WTC11 (cell line): ENCODE results near the gene CCDC144A. TPM values are rescaled to one million over a fixed set of nuclear protein-coding genes. Genes with fewer than 3 reads are reported as not detected.

Source experiments
- ATF1 ChIP-seq: sonication (generic); formaldehyde crosslinking; IDR thresholded peaks from 2 replicates; pipeline ENCODE4 v1.8.1; 2023; ENCODE audit warnings: mild to moderate bottlenecking, moderate library complexity, missing genetic modification reagents
- CREM ChIP-seq: sonication (generic); formaldehyde crosslinking; IDR thresholded peaks from 2 replicates; pipeline ENCODE4 v1.8.1; 2022; ENCODE audit warnings: mild to moderate bottlenecking, missing genetic modification reagents, moderate library complexity
- ELF4 ChIP-seq: sonication (generic); formaldehyde crosslinking; IDR thresholded peaks from 2 replicates; pipeline ENCODE4 v1.8.1; 2022; ENCODE audit warnings: low read depth, mild to moderate bottlenecking, moderate library complexity, missing genetic modification reagents
- FOXK1 ChIP-seq: sonication (generic); formaldehyde crosslinking; IDR thresholded peaks from 2 replicates; pipeline ENCODE4 v1.8.0; 2022; ENCODE audit warnings: mild to moderate bottlenecking, moderate library complexity, missing genetic modification reagents
- FOXP1 ChIP-seq: sonication (generic); formaldehyde crosslinking; IDR thresholded peaks from 2 replicates; pipeline ENCODE4 v1.8.0; 2022; ENCODE audit warnings: missing genetic modification reagents, mild to moderate bottlenecking, moderate library complexity, borderline replicate concordance
- GABPB1 ChIP-seq: sonication (generic); formaldehyde crosslinking; IDR thresholded peaks from 2 replicates; pipeline ENCODE4 v1.8.1; 2023; ENCODE audit warnings: mild to moderate bottlenecking, missing genetic modification reagents
- GRHL2 ChIP-seq: fragments of 250-450 bp; sonication (Bioruptor Pico); IDR thresholded peaks from 2 replicates; pipeline ENCODE4 v1.8.0; 2022; ENCODE audit warnings: mild to moderate bottlenecking, moderate library complexity; ENCODE audit not compliant: insufficient replicate concordance, severe bottlenecking
- SMAD3 ChIP-seq: sonication (generic); formaldehyde crosslinking; IDR thresholded peaks from 2 replicates; pipeline ENCODE4 v1.8.0; 2022; ENCODE audit warnings: missing genetic modification reagents, mild to moderate bottlenecking, borderline replicate concordance
- SOX15 ChIP-seq: fragments of 250-450 bp; sonication (Bioruptor Pico); IDR thresholded peaks from 2 replicates; pipeline ENCODE4 v1.9.0; 2021; ENCODE audit warnings: mild to moderate bottlenecking
- SP1 ChIP-seq: sonication (generic); formaldehyde crosslinking; conservative IDR thresholded peaks from 2 replicates; pipeline ENCODE4 v1.8.1; 2022; ENCODE audit warnings: missing genetic modification reagents
- ZNF396 ChIP-seq: fragments of 250-450 bp; sonication (Bioruptor Pico); IDR thresholded peaks from 2 replicates; pipeline ENCODE4 v1.8.0; 2021; ENCODE audit warnings: mild to moderate bottlenecking, moderate library complexity, borderline replicate concordance
- total RNA-seq: library from RNA; stranded (reverse); gene quantifications from 3 replicates; pipeline ENCODE4 v1.2.3, GENCODE V29; 2021
- TF ChIP-seq, protein P1 (sequence below): fragments of 250-450 bp; sonication (Bioruptor Pico); IDR thresholded peaks from 2 replicates; pipeline ENCODE4 v2.1.2; 2022; ENCODE audit warnings: mild to moderate bottlenecking, moderate library complexity
- TF ChIP-seq, protein P2 (sequence below): sonication (generic); formaldehyde crosslinking; IDR thresholded peaks from 2 replicates; pipeline ENCODE4 v1.8.0; 2023; ENCODE audit warnings: missing genetic modification reagents
- TF ChIP-seq, protein P3 (sequence below): sonication (generic); formaldehyde crosslinking; IDR thresholded peaks from 2 replicates; pipeline ENCODE4 v1.8.0; 2022; ENCODE audit warnings: mild to moderate bottlenecking, missing genetic modification reagents
- TF ChIP-seq, protein P4 (sequence below): sonication (generic); formaldehyde crosslinking; IDR thresholded peaks from 2 replicates; pipeline ENCODE4 v1.8.1; 2023; ENCODE audit warnings: mild to moderate bottlenecking, missing genetic modification reagents, moderate library complexity
- TF ChIP-seq, protein P5 (sequence below): sonication (generic); formaldehyde crosslinking; IDR thresholded peaks from 2 replicates; pipeline ENCODE4 v1.8.1; 2022; ENCODE audit warnings: mild to moderate bottlenecking, moderate library complexity, missing genetic modification reagents
- TF ChIP-seq, protein P6 (sequence below): sonication (generic); formaldehyde crosslinking; IDR thresholded peaks from 2 replicates; pipeline ENCODE4 v1.8.1; 2022; ENCODE audit warnings: low read depth, missing genetic modification reagents, borderline replicate concordance
- TF ChIP-seq, protein P7 (sequence below): sonication (generic); formaldehyde crosslinking; IDR thresholded peaks from 2 replicates; pipeline ENCODE4 v1.8.1; 2023; ENCODE audit warnings: mild to moderate bottlenecking, moderate library complexity, missing genetic modification reagents
- TF ChIP-seq, protein P8 (sequence below): sonication (generic); formaldehyde crosslinking; IDR thresholded peaks from 2 replicates; pipeline ENCODE4 v1.8.1; 2022; ENCODE audit warnings: missing genetic modification reagents, borderline replicate concordance
- TF ChIP-seq, protein P9 (sequence below): fragments of 250-450 bp; sonication (Bioruptor Pico); IDR thresholded peaks from 2 replicates; pipeline ENCODE4 v1.9.0; 2021; ENCODE audit warnings: mild to moderate bottlenecking
- TF ChIP-seq, protein P10 (sequence below): sonication (generic); formaldehyde crosslinking; IDR thresholded peaks from 2 replicates; pipeline ENCODE4 v1.8.0; 2022; ENCODE audit warnings: mild to moderate bottlenecking, missing genetic modification reagents
- TF ChIP-seq, protein P11 (sequence below): sonication (generic); formaldehyde crosslinking; IDR thresholded peaks from 2 replicates; pipeline ENCODE4 v1.8.0; 2023; ENCODE audit warnings: mild to moderate bottlenecking, missing genetic modification reagents

Gene CCDC144A
- total RNA-seq, 1 experiment from 2014 or later, result 2.6 TPM

DNA sequence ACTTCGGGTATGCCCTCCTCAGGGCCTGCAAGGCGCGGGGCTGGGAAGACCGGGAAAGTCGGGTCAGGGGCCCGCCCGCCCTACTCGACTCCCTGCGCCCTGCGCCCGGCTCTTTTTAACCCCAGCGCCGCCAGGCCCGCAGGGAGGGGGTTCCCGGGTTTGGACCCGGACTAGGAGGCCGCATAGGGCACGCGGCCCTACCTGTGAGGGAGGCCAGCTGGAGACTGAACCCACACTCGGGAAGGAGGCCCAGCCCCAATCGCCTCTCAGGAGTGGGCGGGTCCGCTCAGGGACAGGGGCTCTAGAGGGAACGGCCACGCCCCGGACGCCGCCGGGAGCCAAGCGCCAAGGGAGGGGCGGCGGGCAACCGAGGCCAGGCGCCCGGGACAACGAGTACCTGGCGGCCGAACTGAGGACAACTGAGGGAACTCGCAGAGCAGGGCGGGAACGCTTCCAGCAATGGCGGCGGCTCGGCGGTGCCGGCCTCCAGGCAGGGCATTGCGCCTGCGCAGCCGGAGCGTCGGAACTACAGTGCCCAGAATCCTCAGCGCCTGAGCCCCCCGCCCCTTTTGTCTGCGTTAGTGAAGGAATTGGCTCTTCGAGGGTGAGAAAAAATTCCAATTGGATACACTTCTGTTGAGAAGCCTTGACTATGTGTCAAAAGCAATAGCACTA is 36.5 kb upstream of the CCDC144A start, which contains the start of gene ZNF624 (continued):
- no peak for TF ChIP-seq ZNF396 (CRISPR knock-in tag)
- TF ChIP-seq, protein P1, sequence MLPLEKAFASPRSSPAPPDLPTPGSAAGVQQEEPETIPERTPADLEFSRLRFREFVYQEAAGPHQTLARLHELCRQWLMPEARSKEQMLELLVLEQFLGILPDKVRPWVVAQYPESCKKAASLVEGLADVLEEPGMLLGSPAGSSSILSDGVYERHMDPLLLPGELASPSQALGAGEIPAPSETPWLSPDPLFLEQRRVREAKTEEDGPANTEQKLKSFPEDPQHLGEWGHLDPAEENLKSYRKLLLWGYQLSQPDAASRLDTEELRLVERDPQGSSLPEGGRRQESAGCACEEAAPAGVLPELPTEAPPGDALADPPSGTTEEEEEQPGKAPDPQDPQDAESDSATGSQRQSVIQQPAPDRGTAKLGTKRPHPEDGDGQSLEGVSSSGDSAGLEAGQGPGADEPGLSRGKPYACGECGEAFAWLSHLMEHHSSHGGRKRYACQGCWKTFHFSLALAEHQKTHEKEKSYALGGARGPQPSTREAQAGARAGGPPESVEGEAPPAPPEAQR (CRISPR knock-in tag), result no peak
- TF ChIP-seq, protein P2, sequence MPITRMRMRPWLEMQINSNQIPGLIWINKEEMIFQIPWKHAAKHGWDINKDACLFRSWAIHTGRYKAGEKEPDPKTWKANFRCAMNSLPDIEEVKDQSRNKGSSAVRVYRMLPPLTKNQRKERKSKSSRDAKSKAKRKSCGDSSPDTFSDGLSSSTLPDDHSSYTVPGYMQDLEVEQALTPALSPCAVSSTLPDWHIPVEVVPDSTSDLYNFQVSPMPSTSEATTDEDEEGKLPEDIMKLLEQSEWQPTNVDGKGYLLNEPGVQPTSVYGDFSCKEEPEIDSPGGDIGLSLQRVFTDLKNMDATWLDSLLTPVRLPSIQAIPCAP, result no peak
- no peak for TF ChIP-seq GRHL2 (CRISPR knock-in tag)
- 0 out of 2 replicates have a peak, but pooled peaks have one; percentile 64 for TF ChIP-seq CREM (CRISPR knock-in tag)
- TF ChIP-seq, protein P3, sequence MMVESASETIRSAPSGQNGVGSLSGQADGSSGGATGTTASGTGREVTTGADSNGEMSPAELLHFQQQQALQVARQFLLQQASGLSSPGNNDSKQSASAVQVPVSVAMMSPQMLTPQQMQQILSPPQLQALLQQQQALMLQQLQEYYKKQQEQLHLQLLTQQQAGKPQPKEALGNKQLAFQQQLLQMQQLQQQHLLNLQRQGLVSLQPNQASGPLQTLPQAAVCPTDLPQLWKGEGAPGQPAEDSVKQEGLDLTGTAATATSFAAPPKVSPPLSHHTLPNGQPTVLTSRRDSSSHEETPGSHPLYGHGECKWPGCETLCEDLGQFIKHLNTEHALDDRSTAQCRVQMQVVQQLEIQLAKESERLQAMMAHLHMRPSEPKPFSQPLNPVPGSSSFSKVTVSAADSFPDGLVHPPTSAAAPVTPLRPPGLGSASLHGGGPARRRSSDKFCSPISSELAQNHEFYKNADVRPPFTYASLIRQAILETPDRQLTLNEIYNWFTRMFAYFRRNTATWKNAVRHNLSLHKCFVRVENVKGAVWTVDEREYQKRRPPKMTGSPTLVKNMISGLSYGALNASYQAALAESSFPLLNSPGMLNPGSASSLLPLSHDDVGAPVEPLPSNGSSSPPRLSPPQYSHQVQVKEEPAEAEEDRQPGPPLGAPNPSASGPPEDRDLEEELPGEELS, result peak; percentile 81
- peak; percentile 67; the same call in 1 of the 2 replicates for TF ChIP-seq ELF4 (CRISPR knock-in tag)
- TF ChIP-seq, protein P4, sequence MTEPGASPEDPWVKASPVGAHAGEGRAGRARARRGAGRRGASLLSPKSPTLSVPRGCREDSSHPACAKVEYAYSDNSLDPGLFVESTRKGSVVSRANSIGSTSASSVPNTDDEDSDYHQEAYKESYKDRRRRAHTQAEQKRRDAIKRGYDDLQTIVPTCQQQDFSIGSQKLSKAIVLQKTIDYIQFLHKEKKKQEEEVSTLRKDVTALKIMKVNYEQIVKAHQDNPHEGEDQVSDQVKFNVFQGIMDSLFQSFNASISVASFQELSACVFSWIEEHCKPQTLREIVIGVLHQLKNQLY, result 0 out of 2 replicates have a peak, but pooled peaks have one; percentile 26
- TF ChIP-seq, protein P5, sequence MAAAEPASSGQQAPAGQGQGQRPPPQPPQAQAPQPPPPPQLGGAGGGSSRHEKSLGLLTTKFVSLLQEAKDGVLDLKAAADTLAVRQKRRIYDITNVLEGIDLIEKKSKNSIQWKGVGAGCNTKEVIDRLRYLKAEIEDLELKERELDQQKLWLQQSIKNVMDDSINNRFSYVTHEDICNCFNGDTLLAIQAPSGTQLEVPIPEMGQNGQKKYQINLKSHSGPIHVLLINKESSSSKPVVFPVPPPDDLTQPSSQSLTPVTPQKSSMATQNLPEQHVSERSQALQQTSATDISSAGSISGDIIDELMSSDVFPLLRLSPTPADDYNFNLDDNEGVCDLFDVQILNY (CRISPR knock-in tag), result peak; percentile 95
- TF ChIP-seq SP1, result peak; percentile 73
- TF ChIP-seq FOXK1 (CRISPR knock-in tag), result peak; percentile 34; the same call in 1 of the 2 replicates
- peak; percentile 47; the same call in 1 of the 2 replicates for TF ChIP-seq SMAD3 (CRISPR knock-in tag)
- 0 out of 2 replicates have a peak, but pooled peaks have one; percentile 13 for TF ChIP-seq ATF1 (CRISPR knock-in tag)
- TF ChIP-seq, protein P6, sequence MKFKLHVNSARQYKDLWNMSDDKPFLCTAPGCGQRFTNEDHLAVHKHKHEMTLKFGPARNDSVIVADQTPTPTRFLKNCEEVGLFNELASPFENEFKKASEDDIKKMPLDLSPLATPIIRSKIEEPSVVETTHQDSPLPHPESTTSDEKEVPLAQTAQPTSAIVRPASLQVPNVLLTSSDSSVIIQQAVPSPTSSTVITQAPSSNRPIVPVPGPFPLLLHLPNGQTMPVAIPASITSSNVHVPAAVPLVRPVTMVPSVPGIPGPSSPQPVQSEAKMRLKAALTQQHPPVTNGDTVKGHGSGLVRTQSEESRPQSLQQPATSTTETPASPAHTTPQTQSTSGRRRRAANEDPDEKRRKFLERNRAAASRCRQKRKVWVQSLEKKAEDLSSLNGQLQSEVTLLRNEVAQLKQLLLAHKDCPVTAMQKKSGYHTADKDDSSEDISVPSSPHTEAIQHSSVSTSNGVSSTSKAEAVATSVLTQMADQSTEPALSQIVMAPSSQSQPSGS (CRISPR knock-in tag), result no peak
- peak; percentile 16; the same call in 1 of the 2 replicates for TF ChIP-seq GABPB1
- TF ChIP-seq, protein P7, sequence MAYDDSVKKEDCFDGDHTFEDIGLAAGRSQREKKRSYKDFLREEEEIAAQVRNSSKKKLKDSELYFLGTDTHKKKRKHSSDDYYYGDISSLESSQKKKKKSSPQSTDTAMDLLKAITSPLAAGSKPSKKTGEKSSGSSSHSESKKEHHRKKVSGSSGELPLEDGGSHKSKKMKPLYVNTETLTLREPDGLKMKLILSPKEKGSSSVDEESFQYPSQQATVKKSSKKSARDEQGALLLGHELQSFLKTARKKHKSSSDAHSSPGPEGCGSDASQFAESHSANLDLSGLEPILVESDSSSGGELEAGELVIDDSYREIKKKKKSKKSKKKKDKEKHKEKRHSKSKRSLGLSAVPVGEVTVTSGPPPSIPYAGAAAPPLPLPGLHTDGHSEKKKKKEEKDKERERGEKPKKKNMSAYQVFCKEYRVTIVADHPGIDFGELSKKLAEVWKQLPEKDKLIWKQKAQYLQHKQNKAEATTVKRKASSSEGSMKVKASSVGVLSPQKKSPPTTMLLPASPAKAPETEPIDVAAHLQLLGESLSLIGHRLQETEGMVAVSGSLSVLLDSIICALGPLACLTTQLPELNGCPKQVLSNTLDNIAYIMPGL, result peak; percentile 29; the same call in 1 of the 2 replicates
- TF ChIP-seq, protein P8, sequence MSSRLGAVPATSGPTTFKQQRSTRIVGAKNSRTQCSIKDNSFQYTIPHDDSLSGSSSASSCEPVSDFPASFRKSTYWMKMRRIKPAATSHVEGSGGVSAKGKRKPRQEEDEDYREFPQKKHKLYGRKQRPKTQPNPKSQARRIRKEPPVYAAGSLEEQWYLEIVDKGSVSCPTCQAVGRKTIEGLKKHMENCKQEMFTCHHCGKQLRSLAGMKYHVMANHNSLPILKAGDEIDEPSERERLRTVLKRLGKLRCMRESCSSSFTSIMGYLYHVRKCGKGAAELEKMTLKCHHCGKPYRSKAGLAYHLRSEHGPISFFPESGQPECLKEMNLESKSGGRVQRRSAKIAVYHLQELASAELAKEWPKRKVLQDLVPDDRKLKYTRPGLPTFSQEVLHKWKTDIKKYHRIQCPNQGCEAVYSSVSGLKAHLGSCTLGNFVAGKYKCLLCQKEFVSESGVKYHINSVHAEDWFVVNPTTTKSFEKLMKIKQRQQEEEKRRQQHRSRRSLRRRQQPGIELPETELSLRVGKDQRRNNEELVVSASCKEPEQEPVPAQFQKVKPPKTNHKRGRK, result 0 out of 2 replicates have a peak, but pooled peaks have one; percentile 13
- TF ChIP-seq, protein P9, sequence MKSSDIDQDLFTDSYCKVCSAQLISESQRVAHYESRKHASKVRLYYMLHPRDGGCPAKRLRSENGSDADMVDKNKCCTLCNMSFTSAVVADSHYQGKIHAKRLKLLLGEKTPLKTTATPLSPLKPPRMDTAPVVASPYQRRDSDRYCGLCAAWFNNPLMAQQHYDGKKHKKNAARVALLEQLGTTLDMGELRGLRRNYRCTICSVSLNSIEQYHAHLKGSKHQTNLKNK (CRISPR knock-in tag), result no peak
- no peak for TF ChIP-seq SOX15
- TF ChIP-seq, protein P10, sequence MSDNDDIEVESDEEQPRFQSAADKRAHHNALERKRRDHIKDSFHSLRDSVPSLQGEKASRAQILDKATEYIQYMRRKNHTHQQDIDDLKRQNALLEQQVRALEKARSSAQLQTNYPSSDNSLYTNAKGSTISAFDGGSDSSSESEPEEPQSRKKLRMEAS (CRISPR knock-in tag), result peak; percentile 47; the same call in 1 of the 2 replicates
- TF ChIP-seq, protein P11, sequence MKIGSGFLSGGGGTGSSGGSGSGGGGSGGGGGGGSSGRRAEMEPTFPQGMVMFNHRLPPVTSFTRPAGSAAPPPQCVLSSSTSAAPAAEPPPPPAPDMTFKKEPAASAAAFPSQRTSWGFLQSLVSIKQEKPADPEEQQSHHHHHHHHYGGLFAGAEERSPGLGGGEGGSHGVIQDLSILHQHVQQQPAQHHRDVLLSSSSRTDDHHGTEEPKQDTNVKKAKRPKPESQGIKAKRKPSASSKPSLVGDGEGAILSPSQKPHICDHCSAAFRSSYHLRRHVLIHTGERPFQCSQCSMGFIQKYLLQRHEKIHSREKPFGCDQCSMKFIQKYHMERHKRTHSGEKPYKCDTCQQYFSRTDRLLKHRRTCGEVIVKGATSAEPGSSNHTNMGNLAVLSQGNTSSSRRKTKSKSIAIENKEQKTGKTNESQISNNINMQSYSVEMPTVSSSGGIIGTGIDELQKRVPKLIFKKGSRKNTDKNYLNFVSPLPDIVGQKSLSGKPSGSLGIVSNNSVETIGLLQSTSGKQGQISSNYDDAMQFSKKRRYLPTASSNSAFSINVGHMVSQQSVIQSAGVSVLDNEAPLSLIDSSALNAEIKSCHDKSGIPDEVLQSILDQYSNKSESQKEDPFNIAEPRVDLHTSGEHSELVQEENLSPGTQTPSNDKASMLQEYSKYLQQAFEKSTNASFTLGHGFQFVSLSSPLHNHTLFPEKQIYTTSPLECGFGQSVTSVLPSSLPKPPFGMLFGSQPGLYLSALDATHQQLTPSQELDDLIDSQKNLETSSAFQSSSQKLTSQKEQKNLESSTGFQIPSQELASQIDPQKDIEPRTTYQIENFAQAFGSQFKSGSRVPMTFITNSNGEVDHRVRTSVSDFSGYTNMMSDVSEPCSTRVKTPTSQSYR (CRISPR knock-in tag), result peak; percentile 11; the same call in 1 of the 2 replicates
- TF ChIP-seq FOXP1 (CRISPR knock-in tag), result 0 out of 2 replicates have a peak, but pooled peaks have one; percentile 39
